ENCODE measurements around the gene PRKD3.
"Not testable (repeated sequence)": the region's sequence is repeated elsewhere in the genome, so short reads cannot be mapped to it uniquely, and the experiment has no call there.

PRKD3 gene

DNA sequence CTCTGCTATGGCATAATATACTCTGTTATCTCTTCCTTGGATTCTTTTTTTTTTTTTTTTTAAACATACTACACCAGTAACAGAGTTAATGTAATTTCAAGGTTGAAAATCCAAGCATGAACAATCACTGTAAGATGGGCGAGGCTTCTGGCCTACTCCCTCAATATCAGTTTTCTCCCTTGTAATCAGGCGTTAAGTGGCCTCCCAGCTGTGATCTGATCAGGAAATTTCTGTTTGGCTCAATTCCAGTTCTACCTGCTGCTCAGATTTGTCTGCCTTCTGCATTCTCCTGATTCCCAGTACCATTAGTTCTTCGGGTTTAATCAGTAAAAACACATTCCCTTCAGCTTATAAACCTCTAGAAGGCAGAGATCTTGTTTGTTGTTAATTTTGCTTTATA lies 18.6 kb downstream of the PRKD3 start:
- no peak for DNase-seq

DNA sequence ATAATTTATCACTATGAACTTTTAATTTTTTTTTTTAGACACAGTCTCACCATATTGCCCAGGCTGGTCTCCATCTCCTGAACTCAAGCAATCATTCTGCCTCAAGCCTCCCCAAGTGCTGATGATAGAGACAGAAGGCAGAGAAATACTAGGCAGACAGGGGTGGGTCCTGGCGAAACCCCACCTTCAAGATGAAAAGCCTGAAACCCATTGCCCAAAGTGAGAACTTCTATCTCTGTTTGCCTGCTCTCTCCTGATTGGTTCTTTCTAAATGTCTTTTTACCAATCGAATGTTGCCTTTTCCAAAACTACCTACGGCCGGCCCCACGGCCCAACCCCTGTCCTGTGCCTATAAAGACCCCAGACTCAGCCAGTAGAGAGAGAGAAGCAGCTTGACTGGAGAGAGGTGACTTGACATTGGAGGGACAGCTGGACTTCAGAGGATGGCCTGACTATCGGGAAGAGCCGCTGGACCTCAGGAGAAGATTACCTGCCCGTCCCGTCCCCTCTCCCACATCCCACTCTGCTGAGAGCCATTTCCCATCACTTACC lies 21.9 kb downstream of the PRKD3 start:
- DNase-seq, result no peak

DNA sequence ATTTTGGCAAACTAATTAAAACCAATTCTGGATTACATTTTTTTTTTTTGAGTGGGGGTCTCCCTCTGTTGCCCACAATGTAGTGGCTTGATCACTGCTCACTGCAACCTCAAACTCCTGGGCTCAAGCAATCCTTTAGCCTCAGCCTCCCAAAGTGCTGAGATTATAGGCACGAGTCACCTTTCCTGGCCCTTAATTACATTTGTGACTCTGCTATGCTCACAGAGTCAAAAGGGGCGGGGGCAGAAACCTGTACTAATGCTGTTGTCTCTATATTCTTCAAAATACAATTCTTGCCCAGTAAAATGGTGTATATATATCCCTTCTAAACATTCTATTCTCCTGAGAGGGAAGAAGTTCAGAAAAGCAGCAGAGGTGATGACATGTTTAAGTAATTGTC lies 23.2 kb downstream of the PRKD3 start:
- DNase-seq, result no peak

DNA sequence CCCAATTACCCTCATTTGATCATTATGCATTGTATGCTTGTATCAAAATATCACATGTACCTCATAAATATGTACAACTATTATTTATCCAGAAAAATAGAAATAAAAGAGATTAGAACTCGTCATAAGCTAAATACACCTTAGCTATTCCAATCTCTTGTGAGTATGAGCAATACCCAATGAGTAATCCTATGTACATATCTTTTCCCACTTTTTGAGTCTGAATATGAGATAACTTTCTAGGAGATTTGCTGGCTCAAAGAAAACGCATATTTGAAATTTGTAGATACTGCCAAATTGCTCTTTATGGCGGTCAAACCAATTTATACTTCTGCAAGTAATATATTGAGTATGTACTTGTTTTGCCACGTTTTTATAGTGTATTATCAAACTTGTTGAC lies 24.1 kb downstream of the PRKD3 start:
- DNase-seq, result no peak

DNA sequence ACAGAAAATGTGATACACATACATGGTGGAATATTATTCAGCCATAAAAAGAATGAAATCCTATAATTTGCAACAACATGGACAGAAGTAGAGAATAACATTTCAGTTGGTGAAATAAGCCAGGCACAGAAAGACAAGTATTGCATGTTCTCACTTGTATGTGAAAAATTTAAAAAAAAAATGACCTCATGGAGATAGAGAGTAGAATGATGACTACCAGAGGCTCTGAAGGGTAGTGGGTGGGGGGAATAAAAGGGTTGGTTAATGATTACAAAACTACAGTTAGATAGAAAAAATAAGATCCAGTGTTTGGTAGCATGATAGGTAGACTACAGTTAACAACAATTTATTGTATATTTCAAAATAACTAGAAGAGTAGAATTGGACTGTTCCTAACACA lies 24.5 kb downstream of the PRKD3 start:
- DNase-seq, result no peak

DNA sequence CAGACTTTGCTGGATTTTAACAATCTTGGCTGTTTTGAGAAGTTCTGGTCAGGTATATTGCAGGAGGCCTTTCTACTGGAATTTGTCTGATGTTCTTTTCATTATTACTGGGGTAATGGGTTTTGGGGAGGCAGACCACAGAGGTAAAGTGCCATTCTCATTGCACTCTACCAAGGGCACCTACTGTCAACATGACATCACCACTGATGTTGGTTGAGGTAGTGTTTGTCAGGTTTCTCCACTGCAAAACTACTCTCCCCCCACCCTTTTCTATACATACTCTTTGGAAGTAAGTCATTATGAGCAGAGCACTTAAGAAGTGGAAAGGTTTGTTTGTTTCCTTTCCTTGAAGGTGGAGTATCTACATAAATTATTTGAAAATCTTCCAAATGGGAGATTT lies 27.0 kb downstream of the PRKD3 start:
- no peak for DNase-seq

DNA sequence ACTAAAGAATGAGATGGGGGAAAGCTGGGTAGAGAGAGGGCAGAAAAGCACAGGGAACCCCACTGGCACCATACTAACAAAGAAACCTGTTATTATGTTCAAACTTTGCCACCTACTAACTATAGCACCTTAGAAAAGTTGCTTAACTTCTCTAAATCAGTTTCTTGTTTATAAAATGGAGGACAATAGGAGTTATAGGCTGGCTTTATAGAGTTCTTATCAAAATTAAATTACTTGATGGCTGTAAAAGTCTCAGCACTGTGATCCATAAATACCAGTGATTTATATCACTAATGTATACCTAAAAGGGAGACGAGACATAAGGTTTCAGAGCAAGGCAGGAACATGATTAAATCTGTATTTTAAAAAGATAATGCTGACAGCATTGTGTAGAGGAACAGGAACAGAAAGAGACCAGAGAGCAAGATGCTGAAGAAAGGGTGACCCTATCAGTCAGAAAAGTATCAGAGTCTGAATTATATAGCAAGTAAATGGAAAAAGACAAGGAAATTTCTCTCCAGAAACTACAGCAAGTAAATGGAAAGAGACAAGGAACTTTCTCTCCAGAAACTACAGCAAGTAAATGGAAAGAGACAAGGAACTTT lies 29.1 kb downstream of the PRKD3 start:
- DNase-seq, result no peak

DNA sequence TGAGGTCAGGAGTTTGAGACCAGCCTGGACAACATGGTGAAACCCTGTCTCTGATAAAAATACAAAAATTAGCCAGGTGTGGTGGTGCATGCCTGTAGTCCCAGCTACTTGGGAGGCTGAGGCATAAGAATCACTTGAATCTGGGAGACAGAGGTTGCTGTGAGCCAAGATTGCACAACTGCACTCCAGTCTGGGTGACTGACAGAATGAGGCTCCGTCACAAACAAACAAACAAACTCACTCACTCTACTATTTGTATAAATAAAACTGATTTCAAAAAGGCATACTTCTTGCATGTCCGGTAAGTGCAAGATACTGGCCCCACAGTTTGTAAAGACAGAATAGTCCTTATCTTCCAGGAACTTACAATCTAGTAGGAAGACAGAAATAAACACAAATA lies 29.8 kb downstream of the PRKD3 start:
- DNase-seq, result not testable (repeated sequence)

DNA sequence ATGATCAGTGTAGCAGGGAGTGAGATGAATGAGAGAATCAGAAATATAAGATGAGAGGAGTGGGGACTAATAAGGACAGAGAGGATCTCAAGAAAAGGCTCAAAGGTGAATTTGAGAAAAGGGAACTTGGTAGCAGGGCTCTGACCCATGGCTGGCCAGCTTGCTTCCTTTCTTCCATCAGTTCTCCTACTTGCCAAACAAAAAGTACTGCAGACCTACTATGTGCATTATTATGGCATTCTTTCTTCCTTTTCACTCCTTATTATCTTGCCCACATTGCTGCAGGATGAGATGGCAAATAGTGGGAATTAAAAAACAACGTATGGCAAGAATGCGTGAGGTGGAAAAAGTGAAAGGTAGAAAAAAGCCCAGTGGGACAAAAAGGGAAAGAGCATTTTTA lies 33.0 kb downstream of the PRKD3 start:
- no peak for DNase-seq

DNA sequence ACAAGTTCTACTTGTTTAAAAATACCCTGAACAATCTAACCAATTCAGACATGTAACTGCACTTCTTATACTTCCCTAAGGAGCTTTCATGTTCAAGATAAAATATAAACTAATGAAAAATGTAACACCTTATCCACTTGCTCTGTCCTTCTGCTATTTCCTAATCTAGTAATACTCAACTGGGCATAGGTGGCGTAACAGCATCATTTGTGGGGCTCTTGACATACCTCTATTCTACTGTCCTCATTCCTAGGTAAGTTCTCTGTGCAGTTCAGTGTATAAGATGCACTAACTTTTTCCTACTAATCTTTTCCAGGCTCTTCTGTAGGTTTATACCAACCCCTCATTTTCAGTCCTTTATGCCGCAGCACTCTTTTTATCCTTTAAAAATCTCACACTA lies 36.7 kb downstream of the PRKD3 start:
- DNase-seq, result peak; percentile 56 to 58

DNA sequence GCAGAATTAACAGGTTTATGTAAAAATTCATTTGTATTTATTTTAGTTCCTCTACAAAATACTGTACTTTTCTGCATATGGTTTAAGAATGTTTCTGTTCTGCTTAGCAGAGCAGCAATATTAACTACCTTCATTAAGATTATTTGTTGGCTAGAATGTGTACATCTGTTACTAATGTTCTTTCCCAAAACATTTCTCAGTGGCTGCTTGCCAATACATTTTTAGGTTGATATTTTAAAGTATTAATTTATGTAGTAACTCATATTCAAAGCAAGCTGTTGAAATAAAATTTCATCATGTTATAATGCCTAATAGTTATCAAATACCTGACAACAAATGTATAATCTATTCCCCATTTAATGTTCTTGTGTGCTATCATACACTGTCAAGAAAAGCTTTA lies 40.3 kb downstream of the PRKD3 start:
- DNase-seq, result no peak

DNA sequence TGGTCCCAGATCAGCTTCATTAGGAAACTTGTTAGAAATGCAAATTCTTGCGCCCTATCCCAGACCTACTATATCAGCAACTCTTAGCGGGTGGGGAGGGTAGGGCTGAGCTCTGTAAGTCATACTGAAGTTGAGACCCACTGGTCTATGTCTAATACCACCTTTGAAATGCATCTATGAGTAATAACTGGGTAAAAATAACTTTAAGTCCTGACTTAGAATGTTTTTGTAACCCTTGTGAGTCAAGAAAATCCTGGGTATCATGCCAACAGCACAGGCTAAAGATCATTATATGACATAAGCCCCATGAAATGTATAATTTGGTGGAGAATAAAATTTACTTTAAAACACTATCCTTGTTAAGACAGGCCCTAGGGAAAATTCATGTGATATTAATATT lies 41.4 kb downstream of the PRKD3 start:
- no peak for DNase-seq

DNA sequence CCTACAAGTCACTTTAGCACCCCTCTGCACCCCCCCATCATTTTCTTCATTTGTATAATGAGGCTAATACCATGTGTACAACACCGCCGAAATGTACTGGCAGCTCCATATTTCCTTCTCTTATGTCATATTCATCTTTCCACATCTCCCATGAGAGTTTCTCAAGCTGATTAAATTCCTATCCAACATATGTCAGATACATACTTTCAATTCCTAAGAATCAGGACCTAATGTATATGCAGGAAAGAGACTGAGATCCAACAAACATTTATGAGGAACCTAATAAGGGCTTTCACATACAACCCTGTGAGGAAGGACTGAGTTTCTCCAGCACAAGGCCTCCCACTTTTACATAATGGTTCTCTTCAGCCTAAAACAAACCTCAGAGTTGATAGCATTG lies 41.9 kb downstream of the PRKD3 start:
- no peak for DNase-seq

DNA sequence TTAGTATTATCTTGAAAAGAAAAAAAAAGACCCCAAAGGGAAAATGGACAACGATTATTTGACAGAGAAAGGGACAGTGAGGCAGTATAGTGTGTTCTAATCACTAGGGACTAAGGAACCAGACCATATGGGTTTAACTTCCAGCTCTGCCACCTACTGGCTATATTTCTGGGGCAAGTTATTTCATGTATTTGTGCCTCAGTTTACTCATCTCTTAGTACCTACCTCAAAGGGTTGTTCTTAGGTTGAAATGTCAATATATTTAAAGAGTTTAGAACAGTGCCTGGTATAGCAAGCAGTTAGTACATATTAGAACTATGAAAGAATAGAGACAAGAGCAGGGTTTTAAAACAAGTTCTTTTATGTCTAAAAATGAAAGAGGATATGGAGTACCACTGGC lies 42.7 kb downstream of the PRKD3 start:
- DNase-seq, result peak in 1 of 2 experiments; percentile 10

DNA sequence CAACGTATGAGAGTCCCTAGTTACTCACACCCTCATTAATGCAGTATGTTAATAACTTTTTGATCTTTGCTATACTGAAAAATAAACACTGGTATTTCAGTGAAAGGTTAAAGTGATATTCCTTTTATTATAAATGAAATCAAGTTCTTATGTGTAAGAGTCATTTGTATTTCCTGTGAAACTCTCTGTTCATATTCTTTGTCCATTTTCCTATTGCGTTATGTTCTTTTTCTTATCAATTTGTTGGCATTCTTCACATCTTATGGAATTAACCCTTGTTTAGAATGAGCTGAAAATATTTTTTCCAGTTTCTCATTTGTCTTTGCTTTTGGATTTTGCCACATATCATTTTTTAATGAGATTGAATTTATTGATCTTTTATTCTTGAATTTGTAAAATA lies 48.3 kb downstream of the PRKD3 start:
- DNase-seq, result no peak
